HG03280 (cell line): ENCODE data around the gene CAB39.

Experiments used
- ATAC-seq: cut with Tn5 transposase; IDR thresholded peaks from one replicate; pipeline ENCODE4 v1.9.1; 2021; ENCODE audit warnings: mild to moderate bottlenecking, moderate library complexity; ENCODE audit not compliant: unreplicated experiment

Gene CAB39

GRCh38 chr2:230849633-230850357 lies 137.2 kb downstream of the CAB39 start:
- ATAC-seq, result no peak

- ATAC-seq, result no peak
Measured at GRCh38 chr2:230850358-230850658, 137.7 kb downstream of the CAB39 start.

GRCh38 chr2:230852113-230852512 lies 139.5 kb downstream of the CAB39 start:
- no peak for ATAC-seq

- no peak for ATAC-seq
Measured at GRCh38 chr2:230861552-230862255, 149.1 kb downstream of the CAB39 start.

- ATAC-seq, result no peak
Measured at GRCh38 chr2:230862292-230862691, 149.7 kb downstream of the CAB39 start.

- ATAC-seq, result no peak
Measured at GRCh38 chr2:230863031-230863430, 150.4 kb downstream of the CAB39 start.

- ATAC-seq, result no peak
Measured at GRCh38 chr2:230863442-230864121, 150.9 kb downstream of the CAB39 start.

GRCh38 chr2:230864122-230864604 lies 151.5 kb downstream of the CAB39 start:
- ATAC-seq, result no peak

- peak; percentile 75 for ATAC-seq
Measured at GRCh38 chr2:230864605-230865306, 152.1 kb downstream of the CAB39 start, which contains the start of gene ITM2C. Gene ITM2C (plus strand): TSS chr2:230864942. CDS start chr2:230865026, 84 bp downstream.

- ATAC-seq, result no peak
Measured at GRCh38 chr2:230865307-230865765, 152.7 kb downstream of the CAB39 start.

GRCh38 chr2:230865766-230866755 lies 153.4 kb downstream of the CAB39 start:
- ATAC-seq, result no peak

- ATAC-seq, result no peak
Measured at GRCh38 chr2:230866756-230867523, 154.3 kb downstream of the CAB39 start.

GRCh38 chr2:230868161-230868946 lies 155.7 kb downstream of the CAB39 start:
- ATAC-seq, result no peak

GRCh38 chr2:230868947-230869913 lies 156.6 kb downstream of the CAB39 start:
- no peak for ATAC-seq

GRCh38 chr2:230869914-230870543 lies 157.4 kb downstream of the CAB39 start:
- no peak for ATAC-seq
